Measurements from ENCODE around the gene PATJ. TPM values are rescaled to one million over a fixed set of nuclear protein-coding genes. Genes with fewer than 3 reads are reported as not detected.

PATJ gene
- total and polyA plus RNA-seq, 2 experiments from 2014 or later: 35.3 to 68.4 TPM

DNA sequence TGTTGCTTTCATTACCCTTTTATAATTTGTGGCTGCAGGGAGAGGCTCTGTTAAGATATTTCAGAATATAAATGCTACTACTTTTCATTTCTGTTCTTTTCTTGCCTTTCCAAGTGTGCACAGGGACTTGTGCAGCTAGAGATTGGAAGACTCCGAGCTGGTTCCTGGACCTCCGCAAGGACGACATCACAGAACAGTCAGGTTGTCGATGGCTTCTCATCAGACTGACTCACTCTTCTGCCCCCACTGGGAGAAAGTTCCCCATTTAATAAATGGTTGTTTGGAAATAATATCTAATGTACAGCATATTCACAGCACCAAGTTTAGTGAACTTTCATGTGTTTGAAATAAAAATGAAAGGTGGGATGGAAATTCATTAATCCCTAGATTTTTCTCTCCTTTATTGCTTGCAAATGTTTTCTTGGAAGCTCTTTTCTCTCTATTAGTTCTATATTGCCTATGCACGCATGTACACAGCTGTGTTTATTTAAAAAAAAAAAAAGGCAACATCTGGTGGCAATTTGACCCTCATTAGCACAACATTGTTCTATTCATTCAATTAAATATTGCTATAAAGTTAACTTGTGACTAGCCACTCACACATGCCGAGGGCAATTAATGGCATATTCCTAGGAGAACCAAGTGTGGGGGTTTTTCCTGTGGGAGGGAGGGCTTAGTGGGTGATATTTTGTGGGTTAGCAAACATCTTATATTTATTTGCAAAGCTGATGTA lies 374.9 kb downstream of the PATJ start:
- H4K20me1 ChIP-seq (replicated peaks; ENCODE audit: insufficient read depth): no peaks in the 10 kb centered on the region
- H3K27me3 ChIP-seq (ENCODE audit: insufficient read depth): no peaks in the 10 kb centered on the region
- no peaks in the 10 kb centered on the region for H3K79me2 ChIP-seq (replicated peaks; ENCODE audit: insufficient read depth)
- H3K36me3 ChIP-seq (ENCODE audit: insufficient read depth): peaks cover 4% of the 10 kb centered on the region
- no peaks in the 10 kb centered on the region for H3K4me1 ChIP-seq (ENCODE audit: insufficient read depth)
- H3K4me2 ChIP-seq: no peak overlapping the region
- no peak overlapping the region for H3K27ac ChIP-seq (ENCODE audit: low read depth)
- Mint-ChIP-seq H3K4me3 (no peak overlapping the region), H3K36me3 (ENCODE audit: low read depth) (no peaks in the 10 kb centered on the region), H3K27me3 (ENCODE audit: insufficient read depth, low read depth, poor library complexity) (no peaks in the 10 kb centered on the region), H3K27ac (no peak overlapping the region), H3K4me1 (no peaks in the 10 kb centered on the region), H3K9me3 (no peaks in the 10 kb centered on the region)
- no peak overlapping the region for H2AFZ ChIP-seq
- DNase-seq (ENCODE audit: low spot score) (no peak), ATAC-seq (no peak)
- no peak for TF ChIP-seq JUNB (IDR thresholded peaks at IDR 0.05; ENCODE audit: unreplicated experiment)
- TF ChIP-seq, protein P1, sequence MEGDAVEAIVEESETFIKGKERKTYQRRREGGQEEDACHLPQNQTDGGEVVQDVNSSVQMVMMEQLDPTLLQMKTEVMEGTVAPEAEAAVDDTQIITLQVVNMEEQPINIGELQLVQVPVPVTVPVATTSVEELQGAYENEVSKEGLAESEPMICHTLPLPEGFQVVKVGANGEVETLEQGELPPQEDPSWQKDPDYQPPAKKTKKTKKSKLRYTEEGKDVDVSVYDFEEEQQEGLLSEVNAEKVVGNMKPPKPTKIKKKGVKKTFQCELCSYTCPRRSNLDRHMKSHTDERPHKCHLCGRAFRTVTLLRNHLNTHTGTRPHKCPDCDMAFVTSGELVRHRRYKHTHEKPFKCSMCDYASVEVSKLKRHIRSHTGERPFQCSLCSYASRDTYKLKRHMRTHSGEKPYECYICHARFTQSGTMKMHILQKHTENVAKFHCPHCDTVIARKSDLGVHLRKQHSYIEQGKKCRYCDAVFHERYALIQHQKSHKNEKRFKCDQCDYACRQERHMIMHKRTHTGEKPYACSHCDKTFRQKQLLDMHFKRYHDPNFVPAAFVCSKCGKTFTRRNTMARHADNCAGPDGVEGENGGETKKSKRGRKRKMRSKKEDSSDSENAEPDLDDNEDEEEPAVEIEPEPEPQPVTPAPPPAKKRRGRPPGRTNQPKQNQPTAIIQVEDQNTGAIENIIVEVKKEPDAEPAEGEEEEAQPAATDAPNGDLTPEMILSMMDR (conservative IDR thresholded peaks at IDR 0.05; ENCODE audit: low read depth in 2 of 2): no peak
- no peak for TF ChIP-seq ZNF331 (CRISPR knock-in tag; IDR thresholded peaks at IDR 0.05; ENCODE audit: low read depth)
- TF ChIP-seq EZH2 (IDR thresholded peaks at IDR 0.05; ENCODE audit: low read depth, unreplicated experiment): no peak
- no peak for TF ChIP-seq ZNF114 (CRISPR knock-in tag; IDR thresholded peaks at IDR 0.05)
- TF ChIP-seq, protein P2, sequence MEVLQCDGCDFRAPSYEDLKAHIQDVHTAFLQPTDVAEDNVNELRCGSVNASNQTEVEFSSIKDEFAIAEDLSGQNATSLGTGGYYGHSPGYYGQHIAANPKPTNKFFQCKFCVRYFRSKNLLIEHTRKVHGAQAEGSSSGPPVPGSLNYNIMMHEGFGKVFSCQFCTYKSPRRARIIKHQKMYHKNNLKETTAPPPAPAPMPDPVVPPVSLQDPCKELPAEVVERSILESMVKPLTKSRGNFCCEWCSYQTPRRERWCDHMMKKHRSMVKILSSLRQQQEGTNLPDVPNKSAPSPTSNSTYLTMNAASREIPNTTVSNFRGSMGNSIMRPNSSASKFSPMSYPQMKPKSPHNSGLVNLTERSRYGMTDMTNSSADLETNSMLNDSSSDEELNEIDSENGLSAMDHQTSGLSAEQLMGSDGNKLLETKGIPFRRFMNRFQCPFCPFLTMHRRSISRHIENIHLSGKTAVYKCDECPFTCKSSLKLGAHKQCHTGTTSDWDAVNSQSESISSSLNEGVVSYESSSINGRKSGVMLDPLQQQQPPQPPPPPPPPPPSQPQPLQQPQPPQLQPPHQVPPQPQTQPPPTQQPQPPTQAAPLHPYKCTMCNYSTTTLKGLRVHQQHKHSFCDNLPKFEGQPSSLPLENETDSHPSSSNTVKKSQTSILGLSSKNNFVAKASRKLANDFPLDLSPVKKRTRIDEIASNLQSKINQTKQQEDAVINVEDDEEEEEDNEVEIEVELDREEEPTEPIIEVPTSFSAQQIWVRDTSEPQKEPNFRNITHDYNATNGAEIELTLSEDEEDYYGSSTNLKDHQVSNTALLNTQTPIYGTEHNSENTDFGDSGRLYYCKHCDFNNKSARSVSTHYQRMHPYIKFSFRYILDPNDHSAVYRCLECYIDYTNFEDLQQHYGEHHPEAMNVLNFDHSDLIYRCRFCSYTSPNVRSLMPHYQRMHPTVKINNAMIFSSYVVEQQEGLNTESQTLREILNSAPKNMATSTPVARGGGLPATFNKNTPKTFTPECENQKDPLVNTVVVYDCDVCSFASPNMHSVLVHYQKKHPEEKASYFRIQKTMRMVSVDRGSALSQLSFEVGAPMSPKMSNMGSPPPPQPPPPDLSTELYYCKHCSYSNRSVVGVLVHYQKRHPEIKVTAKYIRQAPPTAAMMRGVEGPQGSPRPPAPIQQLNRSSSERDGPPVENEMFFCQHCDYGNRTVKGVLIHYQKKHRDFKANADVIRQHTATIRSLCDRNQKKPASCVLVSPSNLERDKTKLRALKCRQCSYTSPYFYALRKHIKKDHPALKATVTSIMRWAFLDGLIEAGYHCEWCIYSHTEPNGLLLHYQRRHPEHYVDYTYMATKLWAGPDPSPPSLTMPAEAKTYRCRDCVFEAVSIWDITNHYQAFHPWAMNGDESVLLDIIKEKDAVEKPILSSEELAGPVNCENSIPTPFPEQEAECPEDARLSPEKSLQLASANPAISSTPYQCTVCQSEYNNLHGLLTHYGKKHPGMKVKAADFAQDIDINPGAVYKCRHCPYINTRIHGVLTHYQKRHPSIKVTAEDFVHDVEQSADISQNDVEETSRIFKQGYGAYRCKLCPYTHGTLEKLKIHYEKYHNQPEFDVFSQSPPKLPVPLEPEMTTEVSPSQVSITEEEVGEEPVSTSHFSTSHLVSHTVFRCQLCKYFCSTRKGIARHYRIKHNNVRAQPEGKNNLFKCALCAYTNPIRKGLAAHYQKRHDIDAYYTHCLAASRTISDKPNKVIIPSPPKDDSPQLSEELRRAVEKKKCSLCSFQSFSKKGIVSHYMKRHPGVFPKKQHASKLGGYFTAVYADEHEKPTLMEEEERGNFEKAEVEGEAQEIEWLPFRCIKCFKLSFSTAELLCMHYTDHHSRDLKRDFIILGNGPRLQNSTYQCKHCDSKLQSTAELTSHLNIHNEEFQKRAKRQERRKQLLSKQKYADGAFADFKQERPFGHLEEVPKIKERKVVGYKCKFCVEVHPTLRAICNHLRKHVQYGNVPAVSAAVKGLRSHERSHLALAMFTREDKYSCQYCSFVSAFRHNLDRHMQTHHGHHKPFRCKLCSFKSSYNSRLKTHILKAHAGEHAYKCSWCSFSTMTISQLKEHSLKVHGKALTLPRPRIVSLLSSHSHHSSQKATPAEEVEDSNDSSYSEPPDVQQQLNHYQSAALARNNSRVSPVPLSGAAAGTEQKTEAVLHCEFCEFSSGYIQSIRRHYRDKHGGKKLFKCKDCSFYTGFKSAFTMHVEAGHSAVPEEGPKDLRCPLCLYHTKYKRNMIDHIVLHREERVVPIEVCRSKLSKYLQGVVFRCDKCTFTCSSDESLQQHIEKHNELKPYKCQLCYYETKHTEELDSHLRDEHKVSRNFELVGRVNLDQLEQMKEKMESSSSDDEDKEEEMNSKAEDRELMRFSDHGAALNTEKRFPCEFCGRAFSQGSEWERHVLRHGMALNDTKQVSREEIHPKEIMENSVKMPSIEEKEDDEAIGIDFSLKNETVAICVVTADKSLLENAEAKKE (CRISPR knock-in tag; IDR thresholded peaks at IDR 0.05): no peak
- TF ChIP-seq, protein P3, sequence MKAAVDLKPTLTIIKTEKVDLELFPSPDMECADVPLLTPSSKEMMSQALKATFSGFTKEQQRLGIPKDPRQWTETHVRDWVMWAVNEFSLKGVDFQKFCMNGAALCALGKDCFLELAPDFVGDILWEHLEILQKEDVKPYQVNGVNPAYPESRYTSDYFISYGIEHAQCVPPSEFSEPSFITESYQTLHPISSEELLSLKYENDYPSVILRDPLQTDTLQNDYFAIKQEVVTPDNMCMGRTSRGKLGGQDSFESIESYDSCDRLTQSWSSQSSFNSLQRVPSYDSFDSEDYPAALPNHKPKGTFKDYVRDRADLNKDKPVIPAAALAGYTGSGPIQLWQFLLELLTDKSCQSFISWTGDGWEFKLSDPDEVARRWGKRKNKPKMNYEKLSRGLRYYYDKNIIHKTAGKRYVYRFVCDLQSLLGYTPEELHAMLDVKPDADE (IDR thresholded peaks at IDR 0.05): no peak
- no peak for TF ChIP-seq STAT1 (IDR thresholded peaks at IDR 0.05; ENCODE audit: unreplicated experiment)
- H3F3A ChIP-seq (replicated peaks; ENCODE audit: low read depth): no peaks in the 10 kb centered on the region
- no peaks in the 10 kb centered on the region for H3K9me2 ChIP-seq (ENCODE audit: insufficient read depth)
- no peak overlapping the region for H3K4me3 ChIP-seq
